ENCODE measurements around the gene ADAMTS2.

Gene ADAMTS2

GRCh38 chr5:179232091-179232735 is 113.0 kb downstream of the ADAMTS2 start:
- no peak for DNase-seq (ENCODE audit: low read depth, low spot score)

- DNase-seq (ENCODE audit: low read depth, low spot score), result no peak
Observed at GRCh38 chr5:179231309-179231708, 114.0 kb downstream of the ADAMTS2 start.

DNA sequence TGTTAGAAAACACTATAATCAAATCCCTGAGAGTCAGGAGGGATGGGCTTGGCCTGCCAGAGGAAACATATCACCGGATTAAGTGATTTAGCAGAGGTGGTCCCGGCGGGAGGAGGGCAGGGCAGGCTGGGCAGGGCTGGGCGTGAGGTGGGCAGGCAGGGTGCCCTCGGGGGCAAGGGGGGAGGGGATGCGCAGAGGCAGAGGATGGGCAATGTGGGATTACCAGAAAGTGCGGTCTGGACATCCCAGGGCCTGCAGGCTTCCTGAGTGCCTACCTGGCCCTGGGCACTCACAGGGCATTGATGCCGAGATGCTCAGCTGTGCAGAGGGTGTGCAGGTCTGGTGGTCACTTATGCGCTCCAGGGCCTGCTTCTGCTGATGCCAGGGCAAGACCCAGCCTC is 115.2 kb downstream of the ADAMTS2 start:
- no peak for DNase-seq (ENCODE audit: low read depth, low spot score)

- no peak for DNase-seq (ENCODE audit: low read depth, low spot score)
Observed at GRCh38 chr5:179229331-179229831, 115.9 kb downstream of the ADAMTS2 start.

DNA sequence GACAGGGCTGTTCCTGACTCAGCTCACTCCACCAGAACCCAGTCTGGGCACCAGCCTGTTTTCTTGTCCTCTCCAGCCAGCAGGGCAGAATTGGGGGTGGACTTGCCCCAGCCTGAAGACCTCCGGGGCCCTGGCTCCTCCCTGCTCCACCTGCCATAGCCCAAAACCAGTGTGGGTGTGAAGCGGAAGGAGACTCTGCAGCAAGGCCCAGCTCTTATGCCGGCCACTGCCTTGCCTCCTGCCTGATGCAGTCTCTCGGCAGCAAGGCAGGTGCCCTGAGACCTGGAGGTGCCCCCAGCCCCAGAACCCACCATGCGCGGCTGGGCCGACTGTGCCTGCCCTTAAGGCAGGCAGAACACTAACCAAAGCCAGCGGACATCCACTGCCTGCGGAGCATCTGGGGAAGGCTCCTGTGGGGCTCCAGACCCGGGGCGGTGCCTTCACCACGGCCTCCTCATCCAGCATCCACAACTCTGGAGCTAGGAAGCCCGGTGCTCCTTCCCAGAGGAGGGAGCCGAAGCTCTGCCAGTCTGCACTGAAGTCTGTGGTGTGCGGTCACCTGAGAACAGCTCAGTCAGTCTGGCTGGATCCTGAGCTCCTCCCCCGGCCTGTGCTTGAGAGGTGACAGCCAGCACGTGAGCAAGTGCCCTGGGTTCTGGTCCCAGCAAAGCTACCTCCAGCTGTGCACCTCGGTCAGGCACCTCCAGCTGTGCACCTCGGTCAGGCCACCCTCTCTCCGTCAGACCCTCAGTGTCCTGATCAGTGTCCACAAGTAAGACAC is 116.7 kb downstream of the ADAMTS2 start:
- no peak for DNase-seq (ENCODE audit: low read depth, low spot score)

GRCh38 chr5:179227580-179228311 is 117.5 kb downstream of the ADAMTS2 start:
- DNase-seq (ENCODE audit: low read depth, low spot score), result no peak

DNA sequence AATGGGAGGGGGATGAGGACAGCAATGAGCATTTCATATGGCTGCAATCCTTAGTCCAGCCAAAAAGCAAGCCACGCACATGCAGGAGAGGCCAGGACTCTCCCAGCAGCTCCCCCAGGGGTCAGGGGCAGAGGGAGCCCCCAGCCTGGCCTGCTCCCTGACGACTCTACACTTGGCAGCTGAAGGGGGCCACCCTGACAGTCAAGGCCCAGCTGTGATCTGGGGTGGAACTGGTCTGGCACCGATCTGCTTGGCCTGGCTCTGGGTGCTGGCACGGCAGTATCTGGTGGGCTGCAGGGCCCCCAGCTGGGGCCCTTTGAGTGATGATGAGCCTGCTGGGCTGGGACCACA is 118.1 kb downstream of the ADAMTS2 start:
- no peak for DNase-seq (ENCODE audit: low read depth, low spot score)

- no peak for DNase-seq (ENCODE audit: low read depth, low spot score)
Observed at GRCh38 chr5:179226696-179227095, 118.6 kb downstream of the ADAMTS2 start.

DNA sequence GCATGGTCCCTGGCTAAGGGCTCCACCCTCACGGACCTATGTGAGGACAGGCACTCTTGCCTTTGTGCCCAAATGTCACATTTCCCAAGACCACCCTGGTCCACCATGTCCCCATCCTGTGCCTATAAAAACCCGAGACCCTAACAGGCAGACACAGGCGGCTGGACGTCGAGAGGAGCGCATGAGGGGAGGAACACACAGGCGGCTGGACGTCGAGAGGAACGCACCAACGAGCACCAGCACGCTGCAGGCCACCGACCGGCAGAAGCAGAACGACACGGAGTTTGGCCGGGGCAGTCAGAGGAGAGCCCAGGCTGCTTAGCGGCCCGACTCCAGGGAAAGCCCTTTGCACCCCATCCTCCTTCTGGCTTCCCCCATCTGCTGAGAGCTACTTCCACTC is 119.9 kb downstream of the ADAMTS2 start:
- no peak for DNase-seq (ENCODE audit: low read depth, low spot score)

DNA sequence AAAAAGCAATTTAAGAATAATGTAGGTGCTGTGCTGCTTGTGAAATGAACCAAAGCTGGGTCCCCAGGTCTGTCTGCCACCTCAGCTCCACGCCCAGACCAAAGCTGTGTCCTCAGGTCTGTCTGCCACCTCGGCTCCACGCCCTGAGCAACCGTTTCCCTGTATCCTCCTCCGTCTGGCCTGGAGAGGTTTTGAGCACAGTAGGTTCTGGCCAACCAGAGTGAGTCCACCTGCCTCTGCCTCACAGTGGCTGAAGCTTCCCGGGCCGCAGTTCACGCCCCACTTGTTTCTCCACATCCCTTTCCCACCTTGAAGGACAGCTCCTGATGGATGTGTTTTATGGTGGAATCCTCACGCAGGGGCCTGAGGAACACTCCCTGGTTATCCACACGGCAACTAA is 120.5 kb downstream of the ADAMTS2 start:
- no peak for DNase-seq (ENCODE audit: low read depth, low spot score)

DNA sequence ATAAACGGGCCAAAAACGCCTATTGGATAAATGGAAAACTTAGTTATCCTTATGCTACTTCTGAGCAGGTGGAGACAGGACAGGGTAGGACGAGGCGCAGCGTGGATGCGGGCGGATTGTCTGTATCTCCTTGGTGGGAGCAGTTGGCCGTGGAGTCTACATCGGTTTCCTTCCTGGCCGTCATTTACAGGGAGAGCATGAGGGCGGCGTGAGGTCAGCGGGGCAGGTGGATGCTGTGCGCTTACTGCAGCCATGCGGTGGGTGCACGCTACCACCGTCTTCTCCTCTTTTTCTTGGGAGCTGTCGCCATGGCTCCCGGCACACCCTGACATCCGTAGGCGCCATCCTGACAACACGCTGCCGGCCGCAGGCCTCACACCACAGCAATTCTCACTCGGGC is 121.3 kb downstream of the ADAMTS2 start:
- no peak for DNase-seq (ENCODE audit: low read depth, low spot score)

DNA sequence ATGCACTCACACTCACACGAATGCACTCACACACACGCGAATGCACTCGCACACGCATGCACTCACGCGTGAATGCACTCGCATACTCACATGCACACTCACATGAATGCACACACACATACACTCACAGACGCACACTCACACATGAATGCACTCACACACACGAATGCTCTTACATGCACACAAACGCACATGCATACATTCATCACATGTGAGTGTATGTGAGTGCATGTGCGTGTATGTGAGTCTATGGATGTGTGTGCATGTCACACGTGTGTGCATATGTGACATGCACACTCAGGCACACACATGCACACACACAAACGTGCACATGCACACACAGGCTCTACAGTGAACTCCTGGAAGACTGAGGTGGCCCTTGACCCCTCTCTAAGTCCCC is 121.7 kb downstream of the ADAMTS2 start:
- DNase-seq (ENCODE audit: low read depth, low spot score), result no peak

DNA sequence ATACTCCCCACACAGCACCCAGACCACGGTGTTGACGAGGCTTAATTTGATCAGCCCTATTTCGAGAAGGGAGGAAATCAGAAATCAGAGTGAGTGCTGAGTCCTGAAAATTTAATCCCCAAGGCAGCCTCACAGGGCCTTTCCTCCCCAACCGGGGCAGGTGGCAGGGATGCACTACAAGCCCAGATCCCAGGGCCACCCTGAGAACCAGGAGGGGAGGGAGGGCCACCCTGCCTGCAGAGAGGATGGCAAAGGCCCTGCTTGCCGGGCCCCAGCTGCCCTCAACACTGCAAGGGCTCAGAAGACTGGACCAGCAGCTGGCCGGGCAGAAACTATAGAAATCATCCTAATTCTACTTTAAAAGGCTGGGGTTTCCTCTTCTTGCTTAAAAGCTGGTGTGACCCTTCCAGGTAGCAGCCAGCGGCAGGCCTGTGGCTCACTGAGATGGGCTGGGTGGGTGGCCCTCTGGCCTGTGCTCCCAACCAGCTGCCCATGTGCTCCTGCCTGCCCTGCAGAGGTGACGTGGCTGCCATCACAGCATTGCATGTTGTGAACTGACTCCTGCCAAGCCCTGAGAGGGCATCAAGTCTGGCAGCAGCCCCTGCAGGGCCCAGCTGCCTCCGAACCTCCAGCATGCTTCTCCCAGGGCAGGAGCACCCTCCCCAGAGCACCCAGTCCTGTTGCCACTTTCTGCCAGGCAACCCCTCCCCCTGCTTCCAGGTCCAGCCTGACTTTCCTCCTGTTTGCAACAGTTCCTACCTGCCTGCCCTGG is 122.8 kb downstream of the ADAMTS2 start:
- no peak for DNase-seq (ENCODE audit: low read depth, low spot score)

- DNase-seq (ENCODE audit: low read depth, low spot score), result no peak
Observed at GRCh38 chr5:179221877-179222220, 123.4 kb downstream of the ADAMTS2 start.

GRCh38 chr5:179221196-179221876 is 123.9 kb downstream of the ADAMTS2 start:
- no peak for DNase-seq (ENCODE audit: low read depth, low spot score)

- DNase-seq (ENCODE audit: low read depth, low spot score), result no peak
Observed at GRCh38 chr5:179220716-179221115, 124.5 kb downstream of the ADAMTS2 start.

DNA sequence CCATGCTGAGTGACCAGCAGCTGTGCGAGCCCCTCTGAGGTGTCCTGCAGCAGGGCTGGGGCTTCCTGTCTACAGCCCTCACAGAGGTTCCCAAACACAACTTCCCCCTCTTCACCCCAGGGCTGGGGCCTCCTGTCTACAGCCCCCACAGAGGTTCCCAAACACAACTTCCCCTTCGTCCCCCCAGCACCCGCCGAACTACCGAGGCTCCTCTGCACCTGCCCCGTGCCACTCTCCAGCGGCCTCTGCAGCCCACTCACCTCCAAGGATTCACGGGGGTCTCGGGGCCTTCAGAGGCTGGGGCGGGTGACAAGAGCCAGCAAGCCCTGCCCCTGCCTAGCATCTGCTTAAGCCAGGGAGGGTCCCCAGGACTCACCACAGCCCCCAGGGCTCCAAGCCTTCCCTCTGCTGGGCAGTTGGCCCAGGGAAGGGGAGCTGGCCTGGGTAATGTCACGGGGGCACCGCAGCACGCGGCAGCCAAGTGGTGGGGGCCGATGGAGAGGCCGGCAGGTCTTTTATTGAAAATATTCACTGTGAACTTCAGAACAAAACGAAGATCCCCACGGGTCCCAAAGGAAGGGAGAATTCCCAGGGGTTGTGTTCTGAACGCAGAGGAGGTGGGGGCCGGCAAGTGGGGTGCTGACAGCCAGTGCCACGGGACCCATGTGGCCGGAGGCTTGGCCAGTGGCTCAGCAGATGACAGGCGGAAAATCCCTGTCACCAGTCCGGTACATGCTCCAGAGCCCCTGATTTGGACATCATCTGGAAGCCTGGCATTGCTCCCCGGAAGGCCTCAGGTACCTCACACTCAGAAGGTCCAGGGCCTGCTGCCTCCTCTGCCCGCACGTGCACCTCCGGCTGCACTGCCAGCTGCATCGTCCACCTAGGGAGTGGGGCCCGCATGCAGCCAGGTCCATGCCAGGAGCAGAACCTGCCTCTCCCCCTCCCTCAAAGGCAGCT is 125.3 kb downstream of the ADAMTS2 start:
- no peak for DNase-seq (ENCODE audit: low read depth, low spot score)

DNA sequence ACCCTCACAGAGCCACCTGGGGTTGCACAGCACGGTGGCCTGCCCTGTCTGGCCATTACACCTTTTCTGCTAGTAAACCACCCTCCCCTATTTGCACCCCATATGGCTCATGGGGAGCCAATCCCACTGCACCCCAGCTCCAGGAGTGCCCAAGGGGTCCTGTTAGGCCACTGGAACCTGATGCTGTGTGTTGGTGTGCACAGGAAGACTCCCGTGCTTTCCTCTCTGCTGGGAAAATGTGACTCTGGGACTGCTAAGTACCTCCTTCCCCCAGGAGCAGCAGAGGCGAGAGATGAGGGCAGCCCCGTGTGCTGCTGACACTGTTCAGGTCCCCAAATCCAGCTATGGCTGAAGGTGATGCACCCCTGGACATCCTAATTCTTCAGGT is 126.3 kb downstream of the ADAMTS2 start:
- DNase-seq (ENCODE audit: low read depth, low spot score), result no peak

DNA sequence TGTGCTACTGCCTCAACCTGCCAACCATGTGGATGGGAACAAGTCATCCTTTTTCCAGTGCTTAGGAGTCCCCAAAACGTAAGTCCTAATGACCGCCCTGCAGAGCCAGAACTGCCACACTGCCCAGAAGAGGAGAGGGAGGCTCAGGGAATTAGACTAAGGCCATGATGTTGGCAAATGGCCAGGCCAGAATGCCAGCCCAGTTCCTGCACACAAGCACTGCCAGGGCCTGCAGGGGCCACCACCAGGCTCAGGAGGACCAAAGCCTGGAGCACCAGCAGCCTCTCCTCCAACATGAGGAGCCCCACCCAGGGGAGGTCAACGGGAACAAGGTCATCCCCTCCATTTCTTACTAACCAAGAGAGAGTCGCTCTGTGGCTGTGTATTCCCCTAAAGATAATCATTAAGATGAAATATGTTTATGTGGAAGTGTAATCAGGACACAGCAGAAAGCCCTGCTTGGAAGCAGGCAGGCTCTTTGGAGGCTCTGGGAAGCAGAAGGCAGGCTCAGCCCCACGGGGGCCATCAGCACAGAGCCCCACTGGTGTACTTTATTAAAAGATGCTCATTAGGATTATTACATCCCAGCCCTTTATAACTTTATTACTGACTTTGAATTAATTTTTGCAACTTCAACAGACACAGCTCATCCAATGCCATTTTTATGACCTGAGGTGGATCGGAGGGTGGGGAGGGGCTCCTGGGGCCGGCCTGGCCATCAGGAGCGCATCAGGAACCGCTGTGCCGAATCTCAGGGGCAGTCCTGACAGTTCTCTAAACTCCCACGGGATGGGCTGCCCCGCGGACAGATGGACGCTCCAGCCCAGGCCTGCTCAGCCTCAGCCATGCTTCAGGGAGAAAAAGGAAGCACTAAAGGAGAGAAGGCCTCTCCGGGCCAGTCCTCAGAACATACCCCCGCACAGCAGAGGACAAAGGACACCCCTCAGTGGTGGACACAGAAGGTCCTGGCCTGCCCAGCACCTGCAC is 127.0 kb downstream of the ADAMTS2 start:
- no peak for DNase-seq (ENCODE audit: low read depth, low spot score)

Measured in iPS DF 19.7 (cell line).